Hepatocyte (in vitro differentiated cells): ENCODE measurements around the gene PTPN11. TPM values are rescaled to one million over a fixed set of nuclear protein-coding genes. Genes with fewer than 3 reads are reported as not detected.
"Not testable (repeated sequence)": the region's sequence is repeated elsewhere in the genome, so short reads cannot be mapped to it uniquely, and the experiment has no call there.

Experiments
- DNase-seq: peaks from one replicate; pipeline ENCODE4 v3.0.0-alpha.2; 2016; ENCODE audit warnings: low spot score
- H2AFZ ChIP-seq: fragments of 200-600 bp; sonication (generic); 2 replicates; pipeline ENCODE4 v1.6.0; 2016; ENCODE audit warnings: antibody characterized with exemption, mild to moderate bottlenecking
- H3K27ac ChIP-seq: fragments of 200-600 bp; sonication (generic); 2 replicates; pipeline ENCODE4 v1.5.1; 2016; ENCODE audit warnings: mild to moderate bottlenecking
- H3K27me3 ChIP-seq: fragments of 200-600 bp; sonication (generic); 2 replicates; pipeline ENCODE4 v1.6.1; 2016
- H3K36me3 ChIP-seq: fragments of 200-600 bp; sonication (generic); replicated peaks from 2 replicates; pipeline ENCODE4 v1.5.1; 2016; ENCODE audit warnings: low read depth; ENCODE audit not compliant: insufficient read depth
- H3K4me1 ChIP-seq: fragments of 200-600 bp; sonication (generic); 2 replicates; pipeline ENCODE4 v1.5.1; 2016; ENCODE audit warnings: mild to moderate bottlenecking, moderate library complexity; ENCODE audit not compliant: insufficient read depth
- H3K4me2 ChIP-seq: fragments of 200-600 bp; sonication (generic); 2 replicates; pipeline ENCODE4 v1.6.0; 2016
- H3K4me3 ChIP-seq: fragments of 200-600 bp; sonication (generic); 2 replicates; pipeline ENCODE4 v1.5.1; 2016; ENCODE audit warnings: mild to moderate bottlenecking
- H3K79me2 ChIP-seq: fragments of 200-600 bp; sonication (generic); 2 replicates; pipeline ENCODE4 v1.6.0; 2017; ENCODE audit warnings: mild to moderate bottlenecking
- H3K9me2 ChIP-seq: fragments of 200-600 bp; sonication (generic); replicated peaks from 2 replicates; pipeline ENCODE4 v1.6.0; 2017; ENCODE audit warnings: mild to moderate bottlenecking; ENCODE audit not compliant: insufficient read depth
- H3K9me3 ChIP-seq: fragments of 200-600 bp; sonication (generic); 2 replicates; pipeline ENCODE4 v1.5.1; 2016; ENCODE audit warnings: low read depth, mild to moderate bottlenecking
- H4K20me1 ChIP-seq: fragments of 200-600 bp; sonication (generic); 2 replicates; pipeline ENCODE4 v1.6.0; 2016; ENCODE audit warnings: mild to moderate bottlenecking; ENCODE audit not compliant: insufficient read depth, poor library complexity, severe bottlenecking
- CTCF ChIP-seq: fragments of 200-600 bp; sonication (generic); IDR thresholded peaks from 2 replicates; pipeline ENCODE4 v1.5.1; 2016; ENCODE audit warnings: antibody characterized with exemption, mild to moderate bottlenecking; ENCODE audit not compliant: poor library complexity
- EZH2 ChIP-seq: fragments of 200-600 bp; sonication (generic); IDR thresholded peaks from 2 replicates; pipeline ENCODE4 v1.6.1; 2016; ENCODE audit warnings: antibody characterized with exemption, mild to moderate bottlenecking, borderline replicate concordance
- EZH2phosphoT487 ChIP-seq: fragments of 200-600 bp; sonication (generic); IDR thresholded peaks from one replicate; pipeline ENCODE4 v1.6.1; 2018; ENCODE audit warnings: antibody characterized with exemption, mild to moderate bottlenecking, low read depth, moderate library complexity; ENCODE audit not compliant: unreplicated experiment, severe bottlenecking
- WGBS: methylation state at CpG from one replicate; pipeline ENCODE4 v1.1.6; 2016; ENCODE audit warnings: low lambda C conversion rate; ENCODE audit errors: missing lambda C conversion rate; 5-methylcytosine and 5-hydroxymethylcytosine counted together
- polyA plus RNA-seq: library from polyadenylated mRNA; unstranded; fragments of >200 nt; fragmentation: Nextera tagmentation; extraction: Ambion mirVana; gene quantifications from 2 replicates; pipeline ENCODE4 v1.2.1, GENCODE V29; 2016
- total RNA-seq: library from RNA; depleted of rRNA; stranded (reverse); fragments of >200 nt; gene quantifications from 2 replicates; pipeline ENCODE4 v1.2.3, GENCODE V29; 2014

Gene PTPN11
- total and polyA plus RNA-seq, 2 experiments from 2014 or later: 66.6 to 102 TPM

GRCh38 chr12:112408621-112409020 is 10.1 kb upstream of the PTPN11 start:
- no peak for DNase-seq
- H3K27ac ChIP-seq: peak overlapping the region; percentile 94
- peaks cover 15% of the 10 kb centered on the region for H4K20me1 ChIP-seq
- H2AFZ ChIP-seq: peak overlapping the region; percentile 50
- H3K4me1 ChIP-seq: peaks cover 13% of the 10 kb centered on the region
- 20% methylated on average over 5 of the region's 5 CpGs for WGBS
- no peaks in the 10 kb centered on the region for H3K9me2 ChIP-seq
- H3K4me3 ChIP-seq: peak overlapping the region; percentile 60
- H3K79me2 ChIP-seq: peaks cover 22% of the 10 kb centered on the region
- peaks cover 4% of the 10 kb centered on the region for H3K36me3 ChIP-seq
- H3K9me3 ChIP-seq: no peaks in the 10 kb centered on the region
- no peaks in the 10 kb centered on the region for H3K27me3 ChIP-seq
- H3K4me2 ChIP-seq: peak overlapping the region; percentile 84
- no peak for TF ChIP-seq EZH2
- TF ChIP-seq EZH2phosphoT487: no peak
- no peak for TF ChIP-seq CTCF

- Histone ChIP-seq H3K27ac (peak within 1 kb of the TSS; percentile 94), H2AFZ (peak within 1 kb of the TSS; percentile 50), H3K27me3 (no peaks in the 10 kb centered on the region), H3K4me3 (peak within 1 kb of the TSS; percentile 60), H3K36me3 (peaks cover 4% of the 10 kb centered on the region), H4K20me1 (peaks cover 15% of the 10 kb centered on the region), H3K79me2 (peaks cover 22% of the 10 kb centered on the region), H3K4me1 (peaks cover 13% of the 10 kb centered on the region), H3K9me3 (no peaks in the 10 kb centered on the region), H3K9me2 (no peaks in the 10 kb centered on the region), H3K4me2 (peak within 1 kb of the TSS; percentile 84)
- 12% methylated on average over 46 of the region's 46 CpGs for WGBS
- no peak for TF ChIP-seq EZH2
- peak; percentile 93 for DNase-seq
Observed at GRCh38 chr12:112409064-112409905, 9.5 kb upstream of the PTPN11 start, which contains the start of gene RPL6. TSS of gene RPL6 (minus strand) at chr12:112409605. CDS start at chr12:112408656, 949 bp downstream.

- H3K27me3 ChIP-seq: no peaks in the 10 kb centered on the region
- TF ChIP-seq CTCF (no peak), EZH2 (no peak), EZH2phosphoT487 (no peak)
- peak overlapping the region; percentile 27 for H2AFZ ChIP-seq
- 98% methylated on average over 14 of the region's 14 CpGs for WGBS
- DNase-seq: no peak
- no peak overlapping the region for H3K27ac ChIP-seq
- H3K4me2 ChIP-seq: peak overlapping the region; percentile 29
- peaks cover 22% of the 10 kb centered on the region for H3K79me2 ChIP-seq
- no peaks in the 10 kb centered on the region for H3K9me3 ChIP-seq
- peaks cover 4% of the 10 kb centered on the region for H3K36me3 ChIP-seq
- H3K4me3 ChIP-seq: no peak overlapping the region
- peaks cover 13% of the 10 kb centered on the region for H3K4me1 ChIP-seq
- peaks cover 15% of the 10 kb centered on the region for H4K20me1 ChIP-seq
- H3K9me2 ChIP-seq: no peaks in the 10 kb centered on the region
Observed at GRCh38 chr12:112409906-112410244, 8.9 kb upstream of the PTPN11 start.

- Histone ChIP-seq H3K27me3 (no peaks in the 10 kb centered on the region), H3K9me3 (no peaks in the 10 kb centered on the region), H2AFZ (no peak overlapping the region), H3K27ac (no peak overlapping the region), H3K4me1 (peaks cover 5% of the 10 kb centered on the region), H3K79me2 (peaks cover 5% of the 10 kb centered on the region), H4K20me1 (no peaks in the 10 kb centered on the region), H3K4me2 (no peak overlapping the region), H3K9me2 (no peaks in the 10 kb centered on the region), H3K4me3 (no peak overlapping the region), H3K36me3 (no peaks in the 10 kb centered on the region)
- WGBS: 55% methylated on average over 2 of the region's 2 CpGs
- no peak for DNase-seq
- TF ChIP-seq EZH2phosphoT487 (no peak), CTCF (no peak), EZH2 (no peak)
Observed at GRCh38 chr12:112413855-112414625, 4.7 kb upstream of the PTPN11 start.

- Histone ChIP-seq H3K4me1 (peaks cover 10% of the 10 kb centered on the region), H3K79me2 (peaks cover 19% of the 10 kb centered on the region)
- H3K36me3 ChIP-seq, H3K27me3 ChIP-seq, H4K20me1 ChIP-seq, H3K4me3 ChIP-seq, H3K9me3 ChIP-seq, H3K9me2 ChIP-seq, H2AFZ ChIP-seq, H3K27ac ChIP-seq, H3K4me2 ChIP-seq, DNase-seq: not testable (repeated sequence)
- WGBS: 95% methylated on average over 4 of the region's 4 CpGs
Observed at GRCh38 chr12:112415457-112415856, 3.3 kb upstream of the PTPN11 start.
